CD4-positive, alpha-beta T cell (primary cell): Measurements from ENCODE around the gene TENM4. TPM values are rescaled to one million over a fixed set of nuclear protein-coding genes. Genes with fewer than 3 reads are reported as not detected.

ENCODE experiments used
- ATAC-seq: fragments of 200-7000 bp; cut with Tn5 transposase; one replicate; pipeline ENCODE4 v1.10.0; 2022; ENCODE audit warnings: mild to moderate bottlenecking; ENCODE audit not compliant: poor library complexity
- CTCF ChIA-PET: fragments of 350-600 bp; sonication (Branson Sonifier 250); formaldehyde crosslinking; loops from one replicate; lab custom pipeline; 2021; ENCODE audit warnings: antibody characterized with exemption, inconsistent platforms; lab: Charles Lee
- POLR2A ChIA-PET: fragments of 350-600 bp; sonication (Branson Sonifier 250); formaldehyde crosslinking; loops from one replicate; lab custom pipeline; 2021; ENCODE audit warnings: antibody characterized with exemption, inconsistent platforms; lab: Charles Lee
- DNase-seq, 14 experiments: peaks; one replicate each; pipeline ENCODE4 v3.0.0-alpha.2; 2013 to 2020; ENCODE audit warnings: mixed read lengths in 2 of 14
- H3K27ac ChIP-seq, 2 donors: one replicate each; pipeline versions ENCODE4 v1.5.1 to v1.7.0; 2013; ENCODE audit warnings: low read length in 2 of 2, low read depth in 1 of 2, mild to moderate bottlenecking in 1 of 2
- H3K27me3 ChIP-seq, 2 experiments: 1 replicate in 1 of 2; 2 replicates in 1 of 2; pipeline versions ENCODE4 v1.6.1 to v1.7.0; 2013; ENCODE audit warnings: low read length in 2 of 2, control low read depth in 1 of 2, mild to moderate bottlenecking in 1 of 2, moderate library complexity in 1 of 2; ENCODE audit not compliant: insufficient read depth in 2 of 2, control insufficient read depth in 1 of 2
- H3K36me3 ChIP-seq: one replicate; pipeline ENCODE4 v1.6.1; 2013; ENCODE audit warnings: low read length, control low read depth; ENCODE audit not compliant: insufficient read depth
- H3K4me1 ChIP-seq: one replicate; pipeline ENCODE4 v1.6.1; 2013; ENCODE audit warnings: low read length, control low read depth; ENCODE audit not compliant: insufficient read depth
- H3K4me3 ChIP-seq: one replicate; pipeline ENCODE4 v1.5.1; 2013; ENCODE audit warnings: mild to moderate bottlenecking, low read length, moderate library complexity
- H3K9me3 ChIP-seq, 2 experiments: 1 replicate in 1 of 2; 2 replicates in 1 of 2; pipeline versions ENCODE4 v1.6.1 to v1.7.0; 2013; ENCODE audit warnings: low read length in 2 of 2, mild to moderate bottlenecking in 2 of 2, control low read depth in 1 of 2, moderate library complexity in 1 of 2; ENCODE audit not compliant: control insufficient read depth in 1 of 2, insufficient read depth in 1 of 2
- H3K27ac Mint-ChIP-seq: one replicate; pipeline ENCODE4 v1.8.0; 2020; ENCODE audit warnings: mixed read lengths
- H3K27me3 Mint-ChIP-seq: one replicate; pipeline ENCODE4 v1.8.0; 2021; ENCODE audit warnings: mixed read lengths
- H3K36me3 Mint-ChIP-seq: one replicate; pipeline ENCODE4 v1.8.0; 2021; ENCODE audit warnings: low read depth, mixed read lengths
- H3K4me1 Mint-ChIP-seq: one replicate; pipeline ENCODE4 v1.8.0; 2021; ENCODE audit warnings: low read depth, mixed read lengths
- H3K4me3 Mint-ChIP-seq: one replicate; pipeline ENCODE4 v1.8.0; 2020; ENCODE audit warnings: mild to moderate bottlenecking, mixed read lengths
- H3K9me3 Mint-ChIP-seq: one replicate; pipeline ENCODE4 v1.8.0; 2020; ENCODE audit warnings: mixed read lengths
- CTCF ChIP-seq: fragments of 200-600 bp; IDR thresholded peaks from one replicate; pipeline ENCODE4 v1.8.0; 2022; ENCODE audit warnings: antibody characterized with exemption, mild to moderate bottlenecking
- intact Hi-C, 2 experiments: fragments of 100-400 bp; cut with DNase I in 1 of 2; cut with micrococcal nuclease in 1 of 2; formaldehyde crosslinking; loops; one replicate each; pipeline versions ENCODE4 v1.15.1 to v1.9.0; 2023 to 2025; cut with DNase I, micrococcal nuclease
- total RNA-seq, 174 experiments: library from RNA in 2 of 174; stranded (reverse) in 2 of 174; gene quantifications; one replicate each; pipeline ENCODE4 v1.2.3 and lab custom pipeline; 2021 to 2026

The TENM4 gene
- total RNA-seq, 2 experiments from 2014 or later, result 0.22 to 0.31 TPM

DNA sequence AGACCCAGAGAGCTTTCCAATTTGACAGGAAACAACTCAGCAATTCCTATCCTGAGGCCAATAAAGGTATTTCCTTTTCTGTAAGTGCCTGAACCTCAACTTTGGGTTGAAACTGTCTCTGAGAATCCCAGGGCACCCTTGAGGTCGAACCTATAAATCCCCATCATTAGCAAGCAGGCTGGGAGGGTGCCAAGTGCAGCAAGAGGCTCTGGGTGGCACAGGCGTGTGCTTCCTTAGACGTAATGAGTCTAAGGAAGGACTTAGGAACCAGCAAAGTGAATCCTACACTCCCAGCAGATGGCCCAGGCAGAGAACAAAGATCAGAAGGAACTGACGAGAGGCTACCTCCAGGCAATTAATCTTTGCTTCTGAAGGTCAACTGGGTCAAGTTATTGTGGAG is 631.9 kb downstream of the TENM4 start:
- no peak overlapping the region for H3K4me3 ChIP-seq
- ATAC-seq (no peak), DNase-seq (no peak)
- no peak overlapping the region for H3K4me3 Mint-ChIP-seq
- no peaks in the 10 kb centered on the region for H3K4me1 Mint-ChIP-seq
- H3K9me3 Mint-ChIP-seq, result no peaks in the 10 kb centered on the region
- H3K27me3 Mint-ChIP-seq, result peaks cover 17% of the 10 kb centered on the region
- no peaks in the 10 kb centered on the region for H3K36me3 Mint-ChIP-seq
- H3K27me3 ChIP-seq, result peaks cover 0 to 2% of the 10 kb centered on the region in 2 experiments
- H3K9me3 ChIP-seq, result no peaks in the 10 kb centered on the region
- POLR2A ChIA-PET, result no interaction called here
- intact Hi-C loops, result no loop called here
- H3K4me1 ChIP-seq, result no peaks in the 10 kb centered on the region
- H3K27ac Mint-ChIP-seq, result no peak overlapping the region
- no peak overlapping the region for H3K27ac ChIP-seq
- H3K36me3 ChIP-seq, result no peaks in the 10 kb centered on the region
- TF ChIP-seq CTCF, result no peak
- CTCF ChIA-PET, result no interaction called here

DNA sequence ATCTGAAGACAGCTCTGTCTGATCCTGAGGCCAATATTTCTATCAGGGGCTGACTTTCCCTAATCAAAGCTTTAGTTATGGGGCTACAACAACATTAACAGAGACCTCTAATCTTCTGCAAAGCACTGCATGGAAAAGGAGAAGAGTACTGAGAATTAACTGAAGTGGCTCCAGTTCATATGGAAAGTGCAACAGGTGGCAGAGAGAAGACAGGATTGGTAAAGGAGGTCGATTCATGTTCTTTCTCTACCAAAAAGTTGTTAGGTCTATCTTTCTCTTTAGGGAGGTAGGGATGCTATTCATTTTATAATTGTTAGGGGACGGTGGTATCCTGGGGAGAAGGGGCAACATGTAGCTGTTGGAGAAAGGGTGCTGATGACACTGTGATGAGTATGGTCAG is 633.5 kb downstream of the TENM4 start:
- TF ChIP-seq CTCF, result no peak
- H3K27me3 ChIP-seq, result peaks cover 0 to 2% of the 10 kb centered on the region in 2 experiments
- Mint-ChIP-seq H3K4me1 (no peaks in the 10 kb centered on the region), H3K36me3 (no peaks in the 10 kb centered on the region), H3K4me3 (no peak overlapping the region), H3K27ac (no peak overlapping the region), H3K27me3 (peaks cover 19% of the 10 kb centered on the region), H3K9me3 (no peaks in the 10 kb centered on the region)
- intact Hi-C loops, result no loop called here
- H3K9me3 ChIP-seq, result no peaks in the 10 kb centered on the region
- ChIA-PET CTCF (no interaction called here), POLR2A (no interaction called here)
- DNase-seq (no peak), ATAC-seq (no peak)
- H3K4me1 ChIP-seq, result no peaks in the 10 kb centered on the region
- H3K4me3 ChIP-seq, result no peak overlapping the region
- no peaks in the 10 kb centered on the region for H3K36me3 ChIP-seq
- no peak overlapping the region for H3K27ac ChIP-seq

DNA sequence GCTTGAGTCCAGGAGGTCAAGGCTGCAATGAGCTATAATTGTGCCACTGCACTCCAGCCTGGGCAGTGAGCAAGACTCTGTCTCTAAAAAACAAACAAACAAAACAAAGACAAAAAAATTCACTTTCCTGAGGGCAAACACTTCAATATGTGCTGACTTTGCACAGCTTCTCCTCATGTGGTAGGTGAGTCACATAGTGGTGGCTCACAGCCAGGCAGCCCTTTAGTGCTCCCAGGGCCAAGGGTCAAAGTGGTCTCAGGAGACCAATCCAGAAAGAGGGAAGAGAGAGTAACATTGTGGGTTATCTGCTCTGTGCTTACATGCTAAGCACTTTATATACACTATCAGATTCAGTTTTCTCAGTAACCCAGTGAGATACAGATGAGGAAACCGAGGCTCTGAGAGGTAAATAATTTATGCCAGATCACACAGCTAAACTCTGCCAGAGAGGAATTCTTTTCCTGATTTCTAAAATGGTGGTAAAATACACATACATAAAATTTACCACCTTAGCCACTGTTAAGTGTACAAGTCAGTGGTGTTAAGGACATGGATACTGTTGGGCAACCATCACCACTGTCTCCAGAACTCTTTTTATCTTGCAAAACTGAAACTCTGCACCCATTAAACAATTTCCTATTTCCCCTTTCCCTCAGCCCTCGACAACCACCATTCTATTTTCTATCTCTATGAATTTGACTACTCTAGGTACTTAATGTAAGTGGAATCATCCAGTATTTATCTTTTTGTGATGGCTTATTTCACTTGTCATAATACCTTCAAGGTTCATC is 634.4 kb downstream of the TENM4 start:
- no peaks in the 10 kb centered on the region for H3K9me3 ChIP-seq
- peaks cover 0 to 2% of the 10 kb centered on the region in 2 experiments for H3K27me3 ChIP-seq
- no peak overlapping the region for H3K27ac ChIP-seq
- no peak overlapping the region for H3K4me3 ChIP-seq
- ChIA-PET CTCF (no interaction called here), POLR2A (no interaction called here)
- no peaks in the 10 kb centered on the region for H3K4me1 Mint-ChIP-seq
- no peak for TF ChIP-seq CTCF
- ATAC-seq (no peak), DNase-seq (peak in 2 of 14 experiments; percentile 28 to 46)
- H3K9me3 Mint-ChIP-seq, result no peaks in the 10 kb centered on the region
- H3K27me3 Mint-ChIP-seq, result peaks cover 19% of the 10 kb centered on the region
- H3K36me3 Mint-ChIP-seq, result no peaks in the 10 kb centered on the region
- intact Hi-C loops, result no loop called here
- no peaks in the 10 kb centered on the region for H3K4me1 ChIP-seq
- H3K36me3 ChIP-seq, result no peaks in the 10 kb centered on the region
- no peak overlapping the region for H3K4me3 Mint-ChIP-seq
- H3K27ac Mint-ChIP-seq, result no peak overlapping the region
